Stimulated activated CD8-positive, alpha-beta memory T cell treated with anti-CD3 and anti-CD28 coated beads, Interleukin-12 subunit alpha, Interleukin-12 subunit beta, amount 100 ng/mL, for 24 hours (primary cell): ENCODE measurements around the gene ZNF773.
"Not testable (repeated sequence)": the region's sequence is repeated elsewhere in the genome, so short reads cannot be mapped to it uniquely, and the experiment has no call there.

Experiments used
- DNase-seq: peaks from one replicate; pipeline ENCODE4 v3.0.0-alpha.2; 2020; ENCODE audit errors: extremely low read depth

The ZNF773 gene

GRCh38 chr19:57499680-57500395 is at the start of gene ZNF773:
ZNF773 (plus strand) TSS chr19:57499938; CDS start chr19:57500081, 143 bp downstream.
- DNase-seq = peak; percentile 89

DNA sequence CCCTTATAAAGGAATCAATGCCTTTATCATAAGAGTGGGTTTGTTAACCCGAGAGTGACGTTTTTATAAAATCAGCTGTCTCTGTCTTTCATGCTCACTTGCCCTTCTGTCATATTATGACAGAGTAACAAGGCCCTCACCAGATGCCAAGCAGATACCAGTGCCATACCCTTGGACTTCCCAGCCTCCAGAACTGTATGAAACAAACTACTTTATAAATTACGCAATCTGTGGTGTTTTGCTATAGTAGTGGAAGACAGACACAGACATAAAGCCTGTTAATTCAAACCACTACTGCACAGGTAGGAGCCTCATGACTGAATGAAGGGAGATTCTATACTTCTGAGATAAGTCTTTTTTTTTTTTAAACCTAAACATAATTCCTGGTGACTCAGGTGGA is 47.4 kb upstream of the ZNF773 start:
- DNase-seq = no peak

DNA sequence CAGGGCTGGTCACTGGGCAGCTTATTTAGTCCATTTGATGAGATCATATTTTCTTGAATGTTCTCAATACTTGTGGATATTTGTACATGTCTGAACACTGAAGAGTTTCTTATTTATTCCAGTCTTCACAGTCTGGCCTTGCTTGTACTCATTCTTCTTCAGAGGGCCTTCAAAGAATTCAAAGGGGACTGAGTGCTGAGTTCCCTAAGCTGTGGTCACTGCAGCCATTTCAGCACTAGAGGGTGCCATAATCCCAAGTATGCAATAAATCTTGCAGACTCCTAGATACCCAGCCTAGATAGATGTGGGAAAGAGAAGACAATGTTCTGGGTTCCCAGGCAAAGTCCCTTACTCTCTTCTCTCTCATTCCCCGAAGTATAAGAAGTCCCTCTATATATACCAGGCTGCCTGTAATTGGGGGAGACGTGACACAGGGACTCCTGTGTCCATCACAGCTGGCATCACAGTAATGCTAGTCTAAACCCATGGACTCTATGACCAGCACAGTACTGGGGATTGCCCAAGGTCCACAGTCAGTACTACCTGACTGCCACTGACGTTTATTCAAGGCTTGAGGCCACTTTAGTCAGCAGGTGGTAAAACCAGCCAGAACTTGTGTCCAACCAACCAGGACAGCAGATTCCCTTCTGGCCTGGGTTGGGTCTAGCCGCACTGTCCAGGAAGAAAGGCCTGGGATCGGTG is 33.9 kb upstream of the ZNF773 start:
- no peak for DNase-seq

DNA sequence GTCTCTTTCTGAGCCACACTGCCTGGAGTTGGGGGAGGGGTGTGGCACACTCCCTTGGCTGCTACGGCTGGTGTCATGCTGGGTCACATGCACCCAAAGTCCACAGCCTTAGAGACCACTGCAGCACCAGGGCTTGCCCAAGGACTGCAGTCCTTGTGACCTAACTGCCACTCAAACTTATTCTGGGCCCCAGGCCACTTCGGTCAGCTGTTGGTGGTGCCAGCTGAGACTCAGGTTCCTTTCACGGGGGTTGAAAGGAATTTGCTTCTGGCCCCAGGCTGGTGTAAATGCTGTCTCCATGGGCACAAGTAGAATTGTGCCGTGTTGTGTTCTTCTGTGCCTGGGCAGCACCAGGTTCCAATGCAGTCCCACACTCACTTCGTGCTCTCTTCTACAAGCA is 33.2 kb upstream of the ZNF773 start:
- DNase-seq = no peak

GRCh38 chr19:57473646-57474045 is 26.1 kb upstream of the ZNF773 start:
- DNase-seq = no peak

- DNase-seq = peak; percentile 72
Measured at GRCh38 chr19:57477191-57478008, 22.3 kb upstream of the ZNF773 start, which contains the start of gene ZNF772. ZNF772 (minus strand) TSS chr19:57477566; CDS start chr19:57477309, 257 bp downstream.

- peak; percentile 82 for DNase-seq
Measured at GRCh38 chr19:57487477-57488298, 12.1 kb upstream of the ZNF773 start, which contains the start of gene ZNF419. ZNF419 (plus strand) TSS chr19:57487750; CDS start chr19:57487951, 201 bp downstream.

- DNase-seq = not testable (repeated sequence)
Measured at GRCh38 chr19:57488299-57488644, 11.5 kb upstream of the ZNF773 start.

GRCh38 chr19:57499332-57499679 is 432 bp upstream of the ZNF773 start:
- DNase-seq = not testable (repeated sequence)

DNA sequence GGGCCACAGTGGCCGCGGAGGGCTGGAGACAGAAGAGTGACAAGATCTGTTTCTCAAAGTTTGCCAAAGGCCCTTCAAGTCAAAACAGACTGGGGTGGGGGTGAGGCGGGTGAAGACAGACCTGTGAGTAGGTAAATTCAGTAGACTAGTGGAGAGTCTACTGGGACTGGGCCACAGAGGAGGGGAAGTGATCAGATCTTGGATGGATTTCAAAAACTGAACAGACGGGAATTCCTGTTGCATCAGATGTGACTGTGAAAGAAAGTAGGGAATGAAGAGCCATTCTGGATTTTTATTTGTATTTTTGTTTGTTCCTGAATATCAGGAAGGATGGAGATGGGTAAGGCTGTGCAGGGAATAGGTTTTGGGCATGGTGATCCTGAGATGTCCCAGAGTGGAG is 662 bp downstream of the ZNF773 start:
- DNase-seq = not testable (repeated sequence)

DNA sequence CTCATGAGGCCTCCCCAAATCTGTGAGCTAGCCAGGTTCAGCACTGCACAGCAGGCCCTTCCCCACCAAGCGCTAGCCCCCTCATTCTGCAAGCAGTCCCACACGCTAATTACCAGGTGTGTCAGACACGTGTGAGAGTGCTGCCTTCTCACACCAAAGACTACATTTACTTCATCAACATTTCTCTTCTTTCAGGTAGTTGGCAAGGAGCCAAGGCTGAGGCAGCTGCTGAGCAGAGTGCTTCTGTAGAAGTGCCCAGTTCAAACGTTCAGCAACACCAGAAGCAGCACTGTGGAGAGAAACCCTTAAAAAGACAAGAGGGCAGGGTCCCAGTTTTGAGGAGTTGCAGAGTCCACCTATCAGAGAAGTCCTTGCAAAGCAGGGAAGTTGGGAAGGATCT is 6.4 kb downstream of the ZNF773 start:
- DNase-seq = no peak

DNA sequence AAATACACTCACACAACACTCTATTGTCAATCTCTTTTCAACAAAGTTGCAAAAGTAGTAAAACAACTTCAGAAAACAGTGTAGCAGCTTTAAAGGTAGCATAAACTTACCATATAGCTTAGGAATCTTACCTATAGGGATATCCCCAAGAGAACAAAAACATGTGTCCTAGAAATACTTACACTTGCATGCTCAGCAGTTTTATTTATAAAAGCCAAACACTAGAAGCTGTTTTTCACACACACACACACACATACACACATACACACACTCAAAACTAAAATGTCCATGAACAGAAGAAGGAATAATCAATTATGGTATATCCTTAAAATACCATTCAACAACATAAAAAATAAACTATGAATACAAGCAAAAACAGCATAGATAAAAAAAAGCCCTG is 11.7 kb downstream of the ZNF773 start:
- no peak for DNase-seq

DNA sequence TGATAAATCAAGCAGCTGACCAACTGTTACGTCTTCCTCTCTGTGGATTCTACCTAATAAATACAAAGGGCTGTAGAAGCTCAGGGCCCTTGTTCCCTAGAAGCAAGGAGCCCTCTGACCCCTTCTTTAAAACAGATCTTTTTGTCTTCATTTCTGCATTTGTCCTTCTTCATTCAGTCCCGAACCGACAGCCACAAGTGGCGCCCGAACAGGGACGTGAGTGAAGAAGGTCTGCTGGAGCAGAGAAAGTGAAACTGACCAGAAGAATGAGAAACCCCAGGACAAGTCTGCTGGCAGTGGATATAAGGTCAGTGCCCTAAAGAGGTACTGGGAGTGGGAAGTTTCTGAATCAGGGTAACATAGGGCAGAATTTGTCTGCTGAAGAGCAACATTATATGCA is 13.1 kb downstream of the ZNF773 start:
- DNase-seq = no peak

DNA sequence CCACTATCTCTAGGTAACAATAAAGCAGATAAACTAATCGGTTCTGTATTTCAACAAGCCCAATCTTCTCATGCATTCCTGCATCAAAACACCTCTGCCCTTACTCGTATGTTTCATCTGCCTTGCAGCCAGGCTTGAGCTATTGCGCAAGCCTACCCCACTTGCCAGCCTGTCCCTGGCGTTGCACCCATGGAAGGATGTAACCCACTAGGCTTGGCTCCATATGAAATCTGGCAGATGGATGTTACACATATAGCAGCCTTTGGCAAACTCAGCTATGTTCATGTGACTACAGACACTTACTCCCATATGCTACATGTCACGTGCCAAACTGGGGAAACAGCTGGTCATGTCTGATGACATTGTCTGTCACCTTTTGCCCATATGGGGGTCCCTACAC is 15.5 kb downstream of the ZNF773 start:
- no peak for DNase-seq

GRCh38 chr19:57518021-57518420 is 18.3 kb downstream of the ZNF773 start:
- DNase-seq = not testable (repeated sequence)

DNA sequence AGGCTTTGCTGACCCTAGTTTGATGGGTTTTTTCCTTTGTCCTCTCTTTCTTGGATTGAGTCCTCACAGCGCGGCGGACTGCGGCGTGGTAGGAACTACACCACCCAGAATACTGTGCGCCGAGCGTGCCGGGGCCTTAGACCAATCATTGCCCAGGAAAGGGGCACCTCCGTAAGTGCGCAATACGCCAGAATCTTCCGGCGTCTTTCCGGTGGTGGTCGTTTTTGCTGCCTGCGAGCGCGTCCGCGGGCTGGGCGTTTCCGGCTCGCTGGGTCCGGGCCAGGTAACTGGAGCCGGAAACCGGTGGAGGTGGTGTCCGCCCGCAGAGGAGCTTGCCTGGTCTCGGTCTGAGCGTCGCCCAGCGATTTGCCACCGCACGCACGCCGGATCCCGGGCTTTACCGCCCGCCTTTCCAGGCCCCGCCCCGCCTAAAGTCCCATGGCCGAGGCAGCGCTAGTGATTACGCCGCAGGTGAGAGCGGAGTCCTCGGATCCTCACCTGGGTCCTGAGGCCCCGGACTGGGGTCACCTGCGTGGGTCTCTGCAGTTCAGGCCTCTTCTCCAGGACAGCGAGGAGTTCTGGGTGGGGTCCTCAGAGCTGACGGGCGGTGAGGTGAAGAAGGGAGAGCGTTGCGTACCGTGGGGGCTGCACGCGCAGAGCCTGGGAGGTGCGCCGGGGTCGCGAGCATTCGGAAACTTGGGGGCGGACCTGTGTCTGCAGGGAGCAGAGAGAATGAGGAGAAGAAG is 27.6 kb downstream of the ZNF773 start, which contains the start of gene ZNF549:
Gene ZNF549 (plus strand): TSS at position 221 of the 746 bp plus-strand sequence. CDS start 218 bp downstream, at position 439.
- DNase-seq = peak; percentile 76

- no peak for DNase-seq
Measured at GRCh38 chr19:57537953-57538547, 38.3 kb downstream of the ZNF773 start.

DNA sequence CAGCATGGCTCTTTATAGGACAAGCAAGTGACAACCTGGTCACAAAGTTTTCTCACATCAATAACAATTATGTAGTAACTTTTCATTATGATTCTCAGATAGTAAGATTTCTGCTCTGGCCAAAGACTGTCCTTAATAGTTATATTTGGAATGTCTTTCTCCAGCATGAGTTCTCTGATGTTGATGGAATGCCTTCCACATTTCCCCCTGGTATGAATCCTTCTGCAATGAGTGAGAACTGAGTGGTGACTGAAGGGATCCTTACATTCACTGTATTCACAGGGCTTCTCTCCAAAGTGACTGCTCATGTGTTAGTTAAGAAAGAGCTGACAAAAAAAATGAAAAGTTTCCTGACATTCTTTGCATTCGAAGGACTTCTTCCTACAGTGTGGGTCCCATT is 46.8 kb downstream of the ZNF773 start:
- no peak for DNase-seq

GRCh38 chr19:57552432-57552831 is 52.7 kb downstream of the ZNF773 start:
- DNase-seq = no peak

GRCh38 chr19:57557659-57558058 is 57.9 kb downstream of the ZNF773 start:
- DNase-seq = no peak
